ENCODE measurements around the gene MACROD2. TPM values are rescaled to one million over a fixed set of nuclear protein-coding genes. Genes with fewer than 3 reads are reported as not detected.
"Not testable (repeated sequence)": the region's sequence is repeated elsewhere in the genome, so short reads cannot be mapped to it uniquely, and the experiment has no call there.

MACROD2 gene
- polyA plus RNA-seq, 5 donors: 5.3 to 8.3 (median 8.1) TPM

GRCh38 chr20:14910126-14910525 lies 914.8 kb downstream of the MACROD2 start:
- no peak for DNase-seq

- DNase-seq: no peak
Measured at GRCh38 chr20:14913896-14914620, 918.7 kb downstream of the MACROD2 start.

- DNase-seq: no peak
Measured at GRCh38 chr20:14914633-14915032, 919.3 kb downstream of the MACROD2 start.

GRCh38 chr20:14915356-14915755 lies 920.0 kb downstream of the MACROD2 start:
- DNase-seq: no peak

DNA sequence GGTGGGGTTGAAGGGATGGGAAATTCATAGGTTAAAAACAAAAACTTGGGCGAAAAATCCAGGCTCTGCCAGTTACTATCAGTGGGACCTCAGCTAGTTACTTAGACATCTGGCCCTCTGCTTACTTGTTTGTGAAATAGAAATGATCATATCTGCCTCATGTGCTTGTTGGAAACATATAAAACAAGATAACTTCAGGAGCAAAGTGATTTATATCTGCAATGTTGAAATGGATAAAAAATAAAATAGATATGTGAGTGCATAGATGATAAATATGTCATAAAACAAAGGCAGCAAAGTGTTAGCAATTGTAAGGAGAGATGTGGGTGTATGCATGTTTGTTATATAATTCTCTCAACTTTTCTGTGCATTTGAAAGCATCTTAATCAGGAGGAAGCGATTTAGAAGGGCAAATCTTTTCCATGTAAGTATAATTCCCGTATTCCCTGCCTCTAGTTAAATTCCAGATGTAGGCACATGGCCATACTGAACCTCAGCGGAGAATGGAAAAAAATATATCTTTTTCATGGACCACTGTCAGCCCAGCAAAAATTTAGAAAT lies 921.1 kb downstream of the MACROD2 start:
- no peak for DNase-seq

GRCh38 chr20:14918281-14918680 lies 923.0 kb downstream of the MACROD2 start:
- DNase-seq: no peak

GRCh38 chr20:14918976-14919375 lies 923.7 kb downstream of the MACROD2 start:
- DNase-seq: no peak

GRCh38 chr20:14919501-14920081 lies 924.3 kb downstream of the MACROD2 start:
- DNase-seq: no peak

- DNase-seq: no peak
Measured at GRCh38 chr20:14921513-14921912, 926.2 kb downstream of the MACROD2 start.

DNA sequence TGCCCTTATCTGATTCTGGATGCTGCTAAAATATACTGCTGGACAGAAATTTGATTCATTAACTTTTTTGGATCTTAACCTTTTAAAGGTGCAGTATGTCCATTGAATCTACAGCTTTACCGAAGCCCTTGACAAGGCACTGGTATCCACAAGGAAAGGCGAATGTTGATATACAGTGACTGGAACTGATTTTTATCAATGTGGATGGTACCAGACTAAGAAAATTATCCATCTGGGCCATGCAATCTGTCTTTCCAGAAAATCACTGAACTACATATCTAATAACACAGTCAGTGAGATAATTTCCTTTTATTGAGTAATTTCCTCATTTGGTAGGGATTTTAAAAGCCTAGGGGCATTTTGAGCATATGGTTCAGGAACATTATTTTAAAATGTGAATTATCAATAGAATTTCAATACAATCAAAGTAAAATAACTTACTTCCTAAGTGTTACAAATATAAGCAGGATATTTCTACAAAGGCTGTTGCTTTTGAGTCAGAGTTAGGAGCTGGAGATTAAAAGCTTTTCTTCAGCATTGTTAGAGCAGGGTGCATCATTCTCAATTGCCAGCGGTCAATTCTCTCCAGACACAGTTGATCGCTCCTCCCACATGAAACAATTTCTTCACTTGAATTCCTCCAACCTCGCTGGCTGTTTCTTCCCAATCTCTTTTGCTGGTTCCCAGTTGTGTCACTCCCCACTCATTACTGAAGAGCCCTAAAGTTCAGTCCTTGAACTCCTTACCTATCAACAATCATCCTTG lies 927.4 kb downstream of the MACROD2 start:
- DNase-seq: no peak

DNA sequence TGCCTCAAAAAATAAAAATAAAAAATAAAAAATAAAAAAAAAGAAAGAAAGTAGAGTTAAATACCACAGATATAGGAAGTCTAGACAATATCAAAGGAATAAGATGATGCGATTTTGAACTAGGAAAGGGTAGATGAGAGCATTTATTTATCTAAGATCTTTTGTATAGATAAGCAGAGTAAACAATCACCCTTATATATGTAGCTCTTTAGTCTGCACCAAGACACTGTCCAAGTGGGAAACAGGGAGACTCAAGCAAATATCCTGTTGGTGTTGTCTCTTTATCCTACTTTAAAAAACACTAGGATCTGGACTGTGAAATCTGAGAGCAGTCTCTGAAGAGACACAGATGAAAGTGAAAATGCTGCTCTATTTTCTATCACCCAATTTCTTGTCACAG lies 929.1 kb downstream of the MACROD2 start:
- DNase-seq: no peak

- no peak for DNase-seq
Measured at GRCh38 chr20:14925300-14925699, 930.0 kb downstream of the MACROD2 start.

GRCh38 chr20:14926436-14926835 lies 931.1 kb downstream of the MACROD2 start:
- not testable (repeated sequence) for DNase-seq

GRCh38 chr20:14928083-14928482 lies 932.8 kb downstream of the MACROD2 start:
- no peak for DNase-seq

DNA sequence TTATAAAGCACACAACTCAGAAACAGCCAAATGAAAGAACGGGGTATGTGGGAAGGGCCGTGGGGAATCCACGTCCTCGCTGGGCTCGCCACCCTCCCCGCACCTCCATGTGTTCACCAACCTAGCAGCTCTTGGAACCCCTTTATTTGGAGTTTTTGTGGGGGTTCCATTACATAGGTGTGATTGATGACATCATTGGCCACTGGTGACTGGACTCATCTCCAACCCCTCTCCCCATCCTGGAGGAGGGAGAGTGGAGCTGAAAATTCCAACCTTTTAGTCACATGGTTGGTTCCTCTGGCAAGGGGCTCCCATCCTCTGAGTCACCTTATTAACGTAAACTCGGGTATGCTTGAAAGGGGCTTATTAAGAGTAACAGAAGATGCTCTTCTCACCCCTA lies 934.1 kb downstream of the MACROD2 start:
- DNase-seq: no peak

GRCh38 chr20:14932040-14932439 lies 936.7 kb downstream of the MACROD2 start:
- no peak for DNase-seq

GRCh38 chr20:14935285-14935684 lies 940.0 kb downstream of the MACROD2 start:
- DNase-seq: no peak

DNA sequence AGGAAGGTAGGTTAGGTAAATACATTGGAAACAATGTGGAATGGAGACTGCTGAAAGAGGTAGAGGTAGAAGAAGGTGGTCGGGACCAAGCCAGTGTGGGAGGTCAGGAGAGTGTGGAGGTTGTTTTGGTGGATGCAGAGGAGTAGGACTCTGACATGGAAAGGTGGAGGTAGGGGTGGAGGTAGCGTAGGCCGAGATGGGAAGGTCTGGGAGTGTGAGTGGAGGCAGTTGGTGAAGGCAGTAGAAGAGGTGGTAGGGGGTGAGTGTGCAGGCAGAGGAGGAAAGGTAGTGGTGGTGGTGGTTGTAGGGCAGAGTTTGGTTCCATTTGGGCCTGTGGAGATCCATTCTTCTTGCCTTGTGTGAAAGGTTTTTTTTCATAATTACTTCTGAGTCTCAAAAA lies 941.7 kb downstream of the MACROD2 start:
- DNase-seq: no peak

GRCh38 chr20:14937846-14938245 lies 942.5 kb downstream of the MACROD2 start:
- DNase-seq: no peak

- DNase-seq: no peak
Measured at GRCh38 chr20:14947536-14947935, 952.2 kb downstream of the MACROD2 start.

DNA sequence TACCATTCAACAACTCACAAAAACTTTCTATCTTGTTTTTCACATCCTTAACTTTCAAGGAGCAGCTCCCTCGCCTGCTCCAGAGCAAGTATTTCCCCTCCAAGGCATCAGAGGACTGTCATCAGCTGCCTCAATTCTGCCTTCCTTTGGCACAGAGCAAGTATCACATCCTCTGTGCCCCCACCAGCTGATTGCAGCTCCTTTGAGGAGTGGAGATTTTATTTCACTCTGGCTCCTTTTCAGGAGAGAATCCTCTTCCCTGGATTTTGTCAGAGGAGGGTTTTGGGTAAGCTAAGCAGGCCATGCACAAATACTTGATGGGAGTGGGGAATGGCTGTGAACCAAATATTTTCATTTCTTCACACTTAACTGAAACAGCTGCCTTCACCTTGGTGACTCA lies 952.6 kb downstream of the MACROD2 start:
- no peak for DNase-seq

- no peak for DNase-seq
Measured at GRCh38 chr20:14948416-14948815, 953.1 kb downstream of the MACROD2 start.

DNA sequence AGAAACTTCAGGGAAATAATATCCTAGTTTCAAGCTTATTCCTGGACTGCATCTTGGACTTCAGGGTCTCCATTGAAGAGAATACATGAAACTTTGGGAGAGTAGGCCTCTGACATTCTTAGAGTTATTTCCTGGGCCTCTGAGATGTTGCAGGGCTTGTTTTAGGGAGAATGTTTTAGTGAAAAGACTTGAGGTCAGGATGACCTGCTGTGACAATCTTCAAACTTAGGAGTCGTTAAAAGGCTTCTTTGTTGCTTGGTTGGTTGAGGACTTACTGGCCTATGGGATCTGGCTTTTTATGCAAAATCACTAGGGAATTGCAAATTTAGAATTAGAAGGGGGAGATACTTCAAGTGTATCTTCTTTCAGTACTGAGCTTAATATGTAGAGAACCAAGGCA lies 955.3 kb downstream of the MACROD2 start:
- no peak for DNase-seq
